KG1 (cell line): ENCODE measurements around the gene HIP1R.

ENCODE experiments used
- DNase-seq: peaks from one replicate; lab custom pipeline; 2025; lab: John Stamatoyannopoulos, UW

Gene HIP1R

DNA sequence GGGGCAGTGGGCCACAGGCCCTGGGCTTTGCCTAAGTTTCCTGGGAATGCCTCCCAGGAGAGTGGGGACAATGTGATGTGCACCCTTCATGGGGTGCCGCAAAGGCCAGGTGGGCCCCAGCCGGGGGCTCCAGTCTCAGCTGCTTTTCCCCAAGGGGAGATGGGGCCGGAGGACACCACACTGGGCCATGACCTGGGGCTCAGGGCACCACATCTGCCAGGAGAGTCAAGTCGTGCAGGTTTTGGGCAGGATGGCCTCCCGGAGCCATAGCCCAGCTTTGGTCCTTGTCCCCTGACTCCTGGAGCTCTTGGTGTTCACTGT, 12.2 kb downstream of the HIP1R start:
- DNase-seq: no peak

DNA sequence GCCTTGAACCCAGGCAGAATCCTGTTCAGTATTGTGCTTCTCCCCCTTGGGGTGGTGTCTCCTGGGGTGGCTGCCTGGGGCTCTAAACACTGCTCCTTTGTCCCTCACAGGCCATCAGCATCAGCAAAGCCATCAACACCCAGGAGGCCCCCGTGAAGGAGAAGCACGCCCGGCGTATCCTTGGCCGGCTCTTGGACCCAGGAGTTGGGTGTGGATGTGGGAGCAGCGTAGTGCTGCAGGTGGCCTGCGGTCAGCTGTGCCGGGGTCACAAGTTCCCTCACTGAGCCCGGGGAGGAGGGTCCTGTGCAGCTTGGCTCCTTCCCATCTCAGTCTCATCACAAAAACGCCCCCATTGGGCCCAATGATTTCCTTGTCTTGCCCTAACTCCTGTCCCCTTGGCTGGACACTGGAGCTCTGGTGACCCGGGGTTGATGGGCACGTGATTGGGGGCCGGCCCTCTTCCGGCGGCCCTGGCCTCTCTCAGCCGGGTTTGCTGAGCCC, 12.7 kb downstream of the HIP1R start:
- DNase-seq: no peak

DNA sequence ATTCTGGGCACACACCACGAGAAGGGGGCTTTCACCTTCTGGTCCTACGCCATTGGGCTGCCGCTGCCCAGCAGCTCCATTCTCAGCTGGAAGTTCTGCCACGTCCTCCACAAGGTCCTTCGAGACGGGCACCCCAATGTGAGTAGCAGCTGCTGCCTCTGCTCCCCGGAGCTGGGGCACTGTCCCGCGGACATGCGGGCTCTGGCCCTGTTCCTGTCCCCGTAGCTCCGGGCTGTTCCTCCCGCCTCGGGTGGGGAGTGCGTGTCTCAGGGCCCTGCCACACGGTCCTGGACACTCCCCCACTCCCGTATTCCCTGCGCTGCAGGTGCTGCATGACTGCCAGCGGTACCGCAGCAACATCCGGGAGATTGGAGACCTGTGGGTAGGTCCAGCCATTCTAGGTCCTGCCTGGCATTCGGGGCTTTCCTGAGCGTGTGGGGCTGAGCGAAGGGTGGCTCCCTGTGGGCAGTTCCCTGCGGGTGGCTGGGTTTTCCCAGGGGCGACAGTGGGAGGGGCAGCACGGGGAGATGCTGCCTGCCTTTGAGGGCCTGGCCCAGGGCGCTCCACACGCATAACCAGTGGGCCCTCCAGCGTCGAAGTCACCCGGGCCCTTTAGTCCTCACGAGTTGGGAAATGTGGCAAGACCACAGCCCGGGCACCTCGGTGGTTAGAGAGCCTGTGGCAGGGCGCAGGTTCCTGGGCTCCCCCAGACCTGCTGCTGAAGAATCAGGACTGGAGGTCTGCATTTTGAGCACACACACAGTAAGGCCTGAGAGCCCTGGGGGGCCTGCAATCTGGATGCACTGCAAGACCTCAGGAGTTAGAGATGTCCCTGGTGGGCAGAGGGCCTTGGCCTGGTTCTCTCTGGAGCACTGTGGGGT, 13.5 kb downstream of the HIP1R start:
- no peak for DNase-seq

DNA sequence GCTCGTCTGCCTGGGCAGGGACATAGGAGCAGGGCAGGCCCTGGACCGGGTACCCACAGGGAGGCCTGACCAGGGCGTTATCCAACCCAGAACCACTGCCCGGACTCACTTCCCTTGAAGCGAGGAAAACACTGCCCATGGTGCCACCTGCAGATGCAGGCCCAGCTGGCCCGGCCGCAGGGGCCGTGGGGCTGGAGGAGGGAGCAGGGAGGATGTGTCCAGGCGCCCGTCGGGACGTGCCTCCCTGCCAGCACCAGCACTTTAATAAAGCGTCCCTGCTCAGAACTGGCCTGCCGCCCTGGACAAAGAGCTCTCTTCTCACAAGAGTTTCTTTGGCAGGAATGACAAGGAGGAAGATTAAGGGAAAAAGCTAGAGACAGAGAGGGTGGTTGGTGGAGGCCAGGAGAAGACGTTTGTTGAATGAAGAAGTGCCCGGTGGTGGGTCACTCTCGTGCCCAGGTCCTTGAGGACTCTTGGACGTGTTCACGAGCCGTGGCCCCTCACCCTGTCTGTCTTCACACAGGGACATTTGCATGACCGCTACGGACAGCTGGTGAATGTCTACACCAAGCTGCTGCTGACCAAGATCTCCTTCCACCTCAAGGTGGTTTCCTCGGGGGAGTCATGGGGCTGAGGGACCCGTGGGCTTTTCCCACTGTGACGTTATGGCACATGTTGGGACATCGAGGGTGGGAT, 14.2 kb downstream of the HIP1R start:
- no peak for DNase-seq

DNA sequence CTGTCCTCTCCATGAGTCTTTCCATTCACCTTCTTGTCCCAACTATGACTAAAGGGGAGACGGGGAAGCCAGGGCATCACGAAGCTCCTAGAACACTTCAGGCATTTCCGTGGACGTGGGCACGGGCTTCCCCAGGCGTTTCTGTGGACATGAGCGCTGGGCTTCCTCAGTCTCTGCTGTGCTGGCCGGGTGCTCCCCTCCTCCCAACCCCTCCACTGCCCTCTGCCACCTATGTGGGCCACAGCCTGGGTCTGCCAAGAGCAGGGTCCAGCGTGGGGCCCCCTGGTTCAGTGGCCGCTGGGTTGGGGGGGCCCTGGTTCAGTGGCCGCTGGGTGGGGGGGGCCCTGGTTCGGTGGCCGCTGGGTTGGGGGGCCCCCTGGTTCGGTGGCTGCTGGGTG, 14.8 kb downstream of the HIP1R start:
- DNase-seq: no peak

DNA sequence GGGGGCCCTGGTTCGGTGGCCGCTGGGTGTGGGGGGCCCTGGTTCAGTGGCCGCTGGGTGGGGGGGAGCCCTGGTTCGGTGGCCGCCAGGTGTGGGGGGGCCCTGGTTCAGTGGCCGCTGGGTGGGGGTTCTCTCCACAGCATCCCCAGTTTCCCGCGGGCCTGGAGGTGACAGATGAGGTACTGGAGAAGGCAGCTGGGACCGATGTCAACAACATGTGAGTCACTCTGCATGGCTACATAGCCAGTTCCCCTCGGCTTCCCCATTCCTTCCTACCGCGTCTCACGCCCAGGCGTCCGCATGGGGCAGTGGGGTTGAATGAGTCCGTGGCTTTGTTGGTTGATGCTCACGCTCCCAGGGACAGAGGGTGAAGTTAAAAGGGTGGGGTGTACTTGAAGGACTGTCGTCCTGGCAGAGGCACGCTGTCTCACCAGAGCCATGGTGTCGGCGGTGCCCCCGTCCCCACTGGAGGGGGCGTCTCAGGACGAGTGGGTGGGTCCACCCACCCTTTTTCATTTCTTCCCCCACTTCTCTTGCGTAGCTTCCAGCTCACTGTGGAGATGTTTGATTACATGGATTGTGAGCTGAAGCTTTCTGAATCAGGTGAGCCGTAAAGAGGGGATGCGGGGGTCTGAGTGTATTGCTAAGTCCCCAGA, 15.6 kb downstream of the HIP1R start:
- no peak for DNase-seq

DNA sequence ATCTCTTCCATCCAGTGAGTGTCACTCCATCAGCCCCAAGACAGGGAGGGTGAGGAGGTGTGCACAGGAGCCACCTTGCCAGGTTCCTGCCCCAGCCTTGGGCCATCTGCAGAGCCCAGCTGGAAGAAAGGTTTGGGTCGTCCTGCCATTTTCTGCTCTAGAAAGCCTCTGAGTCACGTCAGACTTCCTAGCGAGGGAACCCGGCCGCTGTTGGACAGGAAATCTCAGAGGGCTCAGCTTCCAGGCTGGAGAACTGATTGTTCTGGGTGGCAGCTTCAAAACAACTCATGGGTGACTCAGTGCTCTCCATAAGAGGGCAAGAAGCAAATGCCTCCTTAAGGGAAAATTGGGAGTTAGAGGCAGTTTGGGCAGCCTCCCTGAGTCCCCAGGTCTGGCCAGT, 16.6 kb downstream of the HIP1R start:
- no peak for DNase-seq

DNA sequence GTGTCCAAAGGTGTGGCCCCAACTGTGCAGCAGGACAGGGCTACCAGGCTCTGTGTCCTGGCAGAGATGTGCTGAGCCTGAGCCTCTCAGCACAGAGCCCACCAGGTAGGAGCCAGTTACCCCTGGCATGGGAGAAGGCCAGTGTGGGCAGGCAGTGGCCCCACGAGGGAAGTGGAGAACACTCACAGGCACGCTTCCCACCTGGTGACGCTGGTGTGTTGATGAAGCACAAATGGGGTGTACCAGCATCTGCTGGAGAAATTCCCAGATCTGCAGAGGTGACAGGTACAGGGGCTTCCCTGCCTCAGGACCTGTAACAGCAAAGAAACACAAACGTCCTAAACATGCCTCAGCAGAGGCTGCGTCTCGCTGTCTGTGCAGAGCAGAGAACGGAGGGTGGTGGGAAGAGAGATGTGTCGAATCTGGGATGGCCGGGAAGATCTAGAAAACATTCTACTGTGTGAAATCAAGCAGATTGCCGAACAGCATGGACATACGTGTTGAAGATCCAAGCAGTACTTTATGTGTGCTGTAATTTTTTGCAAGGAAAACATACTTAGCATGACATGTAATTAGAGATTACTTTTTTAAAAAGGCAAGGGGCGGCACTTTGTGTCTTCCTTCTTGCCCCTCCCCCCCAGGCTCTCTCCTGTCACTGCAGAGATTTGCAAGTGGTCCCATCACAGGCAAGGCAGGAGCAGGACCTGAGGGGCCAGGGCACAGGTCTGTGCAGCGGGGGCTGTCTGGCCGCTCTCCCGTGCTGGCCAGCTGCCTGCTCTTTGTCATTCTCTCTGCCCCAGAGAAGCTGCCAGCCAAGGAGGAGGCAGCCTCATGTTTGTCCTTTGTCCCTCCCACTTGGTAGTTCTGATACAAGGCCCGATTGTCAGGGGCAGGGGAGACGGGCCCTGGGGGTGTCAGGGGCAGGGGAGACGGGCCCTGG, 17.3 kb downstream of the HIP1R start:
- no peak for DNase-seq

DNA sequence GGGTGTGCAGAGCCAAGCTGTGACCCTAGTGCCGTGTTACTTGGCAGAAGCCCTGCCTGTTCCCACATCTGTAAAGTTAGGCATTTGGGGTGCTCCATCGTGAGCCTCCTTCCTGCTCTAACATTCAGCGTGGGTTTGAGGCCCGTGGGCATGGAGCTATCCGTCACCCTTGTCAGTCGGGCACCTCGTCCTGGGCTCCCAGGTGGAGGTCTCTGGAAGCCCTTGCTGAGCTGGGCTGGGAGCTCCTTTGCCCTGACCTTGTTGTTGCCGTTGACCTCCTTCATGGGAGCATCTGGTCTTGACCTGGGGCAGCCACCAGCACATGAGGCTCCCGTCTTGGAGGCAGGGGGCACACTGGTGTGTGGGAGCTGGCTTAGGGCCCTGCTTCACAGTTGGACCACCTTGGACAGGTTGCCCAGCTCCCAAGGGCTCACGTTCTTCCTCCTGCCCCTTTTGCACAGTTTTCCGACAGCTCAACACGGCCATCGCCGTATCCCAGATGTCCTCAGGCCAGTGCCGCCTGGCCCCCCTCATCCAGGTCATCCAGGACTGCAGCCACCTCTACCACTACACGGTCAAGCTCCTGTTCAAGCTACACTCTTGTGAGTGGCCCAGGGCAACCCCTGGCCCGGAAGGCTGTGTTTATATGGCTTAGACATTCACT, 18.5 kb downstream of the HIP1R start:
- no peak for DNase-seq

DNA sequence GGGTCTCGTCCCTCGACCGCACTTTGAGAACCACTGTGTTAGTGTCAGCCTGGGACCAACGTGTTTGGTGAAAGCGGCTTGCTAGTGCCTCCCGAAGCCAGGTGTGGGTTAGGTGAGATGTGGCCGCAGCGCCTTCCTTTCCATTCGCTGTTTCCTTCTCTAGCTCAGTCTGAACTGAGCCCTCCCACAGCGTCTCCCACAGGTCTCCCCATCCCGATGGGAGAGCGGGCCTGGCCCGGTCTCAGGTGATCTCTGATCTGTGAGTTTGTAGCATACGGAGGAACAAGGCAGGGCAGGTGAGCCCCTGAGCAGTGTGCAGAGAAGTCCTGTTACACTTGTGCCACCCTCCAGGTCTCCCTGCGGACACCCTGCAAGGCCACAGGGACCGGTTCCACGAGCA, 19.3 kb downstream of the HIP1R start:
- no peak for DNase-seq

DNA sequence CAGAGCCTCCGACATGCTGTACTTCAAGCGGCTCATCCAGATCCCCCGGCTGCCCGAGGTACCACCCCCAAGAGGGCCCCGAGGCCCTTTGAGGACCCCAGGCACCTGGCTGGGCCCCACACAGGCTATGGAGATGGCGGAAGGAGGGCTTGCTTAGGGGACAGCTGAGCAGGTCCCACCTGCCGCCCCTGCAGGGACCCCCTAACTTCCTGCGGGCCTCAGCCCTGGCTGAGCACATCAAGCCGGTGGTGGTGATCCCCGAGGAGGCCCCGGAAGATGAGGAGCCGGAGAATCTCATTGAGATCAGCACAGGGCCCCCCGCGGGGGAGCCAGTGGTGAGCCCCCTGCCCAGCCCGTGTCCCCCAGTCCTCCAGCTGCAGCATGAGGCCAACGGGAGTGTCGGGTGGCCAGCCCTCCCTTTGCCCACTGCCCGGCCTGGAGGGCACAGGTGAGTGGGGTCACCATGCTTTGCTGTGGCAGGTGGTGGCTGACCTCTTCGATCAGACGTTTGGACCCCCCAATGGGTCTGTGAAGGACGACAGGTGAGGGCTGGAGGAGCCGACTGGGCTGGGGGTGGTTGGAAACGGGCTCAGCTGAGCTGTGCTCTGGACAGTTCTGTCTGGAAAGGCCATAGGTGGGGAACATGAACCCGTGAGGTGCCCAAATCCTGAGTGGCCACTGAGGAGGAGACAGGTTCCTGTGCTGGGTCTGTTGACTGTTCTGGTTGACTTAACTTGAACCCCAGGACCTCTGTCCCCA, 20.0 kb downstream of the HIP1R start:
- DNase-seq: no peak

DNA sequence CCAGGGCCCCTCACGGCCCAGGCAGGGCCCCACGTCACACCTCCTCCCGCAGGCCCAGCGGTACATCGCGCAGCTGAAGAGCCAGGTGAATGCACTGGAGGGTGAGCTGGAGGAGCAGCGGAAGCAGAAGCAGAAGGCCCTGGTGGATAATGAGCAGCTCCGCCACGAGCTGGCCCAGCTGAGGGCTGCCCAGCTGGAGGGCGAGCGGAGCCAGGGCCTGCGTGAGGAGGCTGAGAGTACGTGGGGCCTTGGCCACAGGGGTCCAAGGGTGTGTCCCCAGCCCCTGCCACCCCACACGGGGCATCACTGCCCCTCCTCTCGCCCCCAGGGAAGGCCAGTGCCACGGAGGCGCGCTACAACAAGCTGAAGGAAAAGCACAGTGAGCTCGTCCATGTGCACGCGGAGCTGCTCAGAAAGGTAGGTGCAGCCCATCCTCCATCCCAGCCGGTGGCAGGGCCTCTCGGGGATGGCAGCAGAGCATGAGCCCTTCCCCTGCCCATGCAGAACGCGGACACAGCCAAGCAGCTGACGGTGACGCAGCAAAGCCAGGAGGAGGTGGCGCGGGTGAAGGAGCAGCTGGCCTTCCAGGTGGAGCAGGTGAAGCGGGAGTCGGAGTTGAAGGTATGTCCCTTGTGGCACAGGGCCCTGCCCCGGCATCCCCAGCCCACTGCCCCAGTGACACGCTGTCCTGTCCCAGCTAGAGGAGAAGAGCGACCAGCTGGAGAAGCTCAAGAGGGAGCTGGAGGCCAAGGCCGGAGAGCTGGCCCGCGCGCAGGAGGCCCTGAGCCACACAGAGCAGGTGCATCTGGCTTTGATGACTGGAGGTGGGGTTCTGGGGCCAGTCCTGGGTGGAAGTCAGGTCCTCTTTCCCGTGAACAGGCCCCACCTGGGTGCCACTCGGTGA, 20.9 kb downstream of the HIP1R start:
- no peak for DNase-seq

DNA sequence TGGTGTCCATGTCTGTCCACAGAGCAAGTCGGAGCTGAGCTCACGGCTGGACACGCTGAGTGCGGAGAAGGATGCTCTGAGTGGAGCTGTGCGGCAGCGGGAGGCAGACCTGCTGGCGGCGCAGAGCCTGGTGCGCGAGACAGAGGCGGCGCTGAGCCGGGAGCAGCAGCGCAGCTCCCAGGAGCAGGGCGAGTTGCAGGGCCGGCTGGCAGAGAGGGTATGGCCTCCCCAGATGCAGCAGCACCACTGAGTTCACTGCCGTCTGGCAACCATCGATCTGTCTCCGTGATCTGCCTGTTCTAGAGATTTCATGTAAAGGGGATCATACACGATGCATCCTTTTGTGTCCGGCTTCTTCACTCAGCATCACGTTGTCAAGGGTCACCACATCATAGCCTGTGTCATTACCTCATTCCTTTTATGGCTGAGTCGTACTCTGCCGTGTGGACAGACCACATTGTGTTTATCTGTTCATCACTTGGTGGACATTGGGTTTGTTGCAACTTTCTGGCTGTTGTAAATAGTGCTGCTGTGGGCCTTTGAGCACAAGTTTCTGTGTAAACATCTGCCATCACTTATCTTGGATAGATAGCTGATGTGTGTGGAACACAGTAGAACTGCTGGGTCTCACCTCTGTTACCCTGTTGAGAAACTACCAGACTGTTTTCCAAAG, 21.9 kb downstream of the HIP1R start:
- no peak for DNase-seq

DNA sequence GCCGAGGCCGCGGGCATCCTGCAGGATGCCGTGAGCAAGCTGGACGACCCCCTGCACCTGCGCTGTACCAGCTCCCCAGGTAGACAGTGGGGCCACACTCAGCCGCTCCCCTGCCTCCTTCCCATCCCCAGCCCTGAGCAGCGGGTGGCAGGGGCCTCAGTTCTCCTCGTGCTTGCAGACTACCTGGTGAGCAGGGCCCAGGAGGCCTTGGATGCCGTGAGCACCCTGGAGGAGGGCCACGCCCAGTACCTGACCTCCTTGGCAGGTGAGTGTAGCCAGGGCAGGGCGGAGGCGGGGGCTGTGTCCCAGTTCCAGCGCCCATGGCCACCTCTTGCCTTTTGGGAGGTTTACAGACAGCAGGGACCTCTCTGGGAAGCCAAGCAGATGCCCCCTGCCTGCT, 22.9 kb downstream of the HIP1R start:
- DNase-seq: no peak

DNA sequence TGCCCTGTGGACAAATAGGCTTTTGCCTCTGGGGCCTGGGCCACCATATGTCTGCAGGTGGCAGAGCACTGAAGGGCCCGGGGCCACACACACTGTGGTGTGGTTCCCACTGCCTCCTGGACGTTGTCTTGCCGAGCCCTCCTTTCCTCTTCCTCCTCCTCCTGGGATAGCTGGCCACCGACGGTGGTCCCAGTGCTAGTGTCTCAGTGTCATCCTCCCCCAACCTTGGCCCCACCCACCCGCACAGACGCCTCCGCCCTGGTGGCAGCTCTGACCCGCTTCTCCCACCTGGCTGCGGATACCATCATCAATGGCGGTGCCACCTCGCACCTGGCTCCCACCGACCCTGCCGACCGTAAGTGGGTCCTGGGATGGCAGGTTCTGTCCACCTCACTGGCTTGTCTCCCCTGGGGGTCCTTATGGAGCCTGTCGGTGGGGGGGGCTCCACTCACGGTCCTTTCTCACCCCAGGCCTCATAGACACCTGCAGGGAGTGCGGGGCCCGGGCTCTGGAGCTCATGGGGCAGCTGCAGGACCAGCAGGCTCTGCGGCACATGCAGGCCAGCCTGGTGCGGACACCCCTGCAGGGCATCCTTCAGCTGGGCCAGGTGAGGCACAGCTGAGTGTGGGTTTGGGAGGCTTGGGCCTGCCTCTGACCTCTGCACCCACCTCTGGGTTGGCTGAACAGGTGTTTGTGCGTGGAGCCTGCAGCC, 23.5 kb downstream of the HIP1R start:
- no peak for DNase-seq

DNA sequence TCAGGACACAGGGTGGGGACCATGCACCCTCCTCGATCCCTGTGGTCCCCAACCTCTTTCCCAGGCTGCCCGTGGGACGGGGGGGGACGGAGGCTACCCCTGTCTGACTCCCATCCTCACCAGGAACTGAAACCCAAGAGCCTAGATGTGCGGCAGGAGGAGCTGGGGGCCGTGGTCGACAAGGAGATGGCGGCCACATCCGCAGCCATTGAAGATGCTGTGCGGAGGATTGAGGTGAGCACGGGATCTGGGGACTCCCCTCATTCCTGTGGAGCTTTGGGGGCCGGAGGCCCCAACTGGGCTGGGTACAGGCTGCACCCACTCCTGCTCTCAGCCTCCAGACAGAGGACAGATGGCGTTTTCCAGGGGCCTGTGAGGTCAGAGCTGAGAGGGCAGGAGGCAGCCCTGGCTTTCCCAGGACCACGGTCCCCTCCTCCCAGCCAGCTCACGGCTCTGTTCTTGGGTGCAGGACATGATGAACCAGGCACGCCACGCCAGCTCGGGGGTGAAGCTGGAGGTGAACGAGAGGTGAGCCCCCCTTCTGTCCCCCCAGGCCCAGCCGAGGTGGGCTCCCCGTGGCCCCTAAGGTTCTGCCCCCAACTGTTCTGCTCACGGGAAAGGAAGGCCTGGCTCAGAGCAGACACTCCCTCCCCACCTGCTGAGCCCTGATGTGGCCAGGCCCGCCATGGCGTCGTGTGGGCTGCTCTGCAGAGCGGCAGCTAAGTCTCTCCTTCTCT, 24.2 kb downstream of the HIP1R start:
- DNase-seq: no peak

DNA sequence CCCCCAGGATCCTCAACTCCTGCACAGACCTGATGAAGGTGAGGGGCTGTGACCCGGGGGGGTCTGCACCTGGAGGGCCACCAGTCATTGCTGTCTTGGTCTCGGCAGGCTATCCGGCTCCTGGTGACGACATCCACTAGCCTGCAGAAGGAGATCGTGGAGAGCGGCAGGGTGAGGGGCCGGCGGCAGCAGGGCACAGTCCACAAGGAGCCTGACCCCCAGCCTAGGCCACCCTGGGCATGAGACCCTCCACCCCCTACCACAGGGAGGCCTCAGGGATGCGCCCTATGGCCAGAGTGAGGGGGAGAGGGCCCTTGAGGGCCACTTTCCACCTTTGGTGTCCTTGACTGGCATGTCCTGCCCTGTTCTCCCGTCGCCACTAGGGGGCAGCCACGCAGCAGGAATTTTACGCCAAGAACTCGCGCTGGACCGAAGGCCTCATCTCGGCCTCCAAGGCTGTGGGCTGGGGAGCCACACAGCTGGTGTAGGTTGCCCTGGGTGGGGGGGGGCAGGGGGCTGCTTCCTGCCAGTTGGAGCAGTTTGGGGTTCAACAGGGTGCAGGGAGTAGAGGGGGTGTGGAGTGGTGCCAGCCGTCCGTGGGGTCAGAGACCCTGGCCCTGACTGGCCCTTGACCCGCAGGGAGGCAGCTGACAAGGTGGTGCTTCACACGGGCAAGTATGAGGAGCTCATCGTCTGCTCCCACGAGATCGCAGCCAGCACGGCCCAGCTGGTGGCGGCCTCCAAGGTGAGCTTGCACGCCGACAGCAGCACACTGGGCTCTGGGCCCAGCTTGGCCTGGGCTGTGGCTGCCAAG, 25.0 kb downstream of the HIP1R start:
- peak; percentile 50 for DNase-seq
